ENCODE results near the gene ARAP3. TPM values are rescaled to one million over a fixed set of nuclear protein-coding genes. Genes with fewer than 3 reads are reported as not detected.

The ARAP3 gene
- total and polyA plus RNA-seq, 9 of the 15 experiments (the other 6 are each of a cell fraction or from before 2014, with no cell fraction given): 0.83 to 25.7 (median 6.4) TPM

DNA sequence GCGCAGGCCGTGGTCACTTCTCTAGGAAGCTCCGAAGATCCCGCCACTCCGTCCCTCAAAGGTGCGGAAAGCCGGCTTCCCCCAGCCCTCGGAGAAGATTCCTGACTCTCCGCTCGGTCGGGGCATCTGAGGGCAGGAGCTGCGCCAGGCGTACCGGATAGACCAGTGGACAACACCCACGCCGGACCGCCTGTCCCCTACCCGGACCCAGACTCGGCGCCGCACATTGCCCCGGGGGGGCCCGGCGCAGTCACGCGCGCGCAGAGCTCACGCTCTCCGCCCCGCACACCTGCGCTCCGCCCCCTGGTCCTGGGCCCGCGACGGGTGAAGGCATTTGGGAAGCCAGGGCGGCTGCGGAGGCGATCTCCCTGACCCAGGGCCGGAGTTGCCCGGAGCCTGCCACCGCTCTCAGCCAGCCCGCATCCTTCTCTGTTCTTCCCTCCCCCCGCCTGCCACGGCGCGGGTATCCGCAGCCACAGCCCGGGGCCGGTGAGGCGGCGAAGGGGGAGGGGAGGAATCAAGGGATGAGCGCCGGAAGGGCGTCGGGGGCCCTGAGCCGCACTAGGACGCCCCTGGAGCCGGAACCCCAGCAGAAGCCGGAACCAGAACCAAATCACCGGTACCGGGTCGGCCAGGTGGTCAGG, 44.8 kb downstream of the ARAP3 start (continued):
- TF ChIP-seq RBM14 (IDR thresholded peaks at IDR 0.05; ENCODE audit: borderline replicate concordance, insufficient read depth, low read depth, low read length) (peak; percentile 30; the same call in 1 of the 2 replicates), PATZ1 (CRISPR knock-in tag; IDR thresholded peaks at IDR 0.05; ENCODE audit: borderline replicate concordance) (no peak), ZFPM2 (CRISPR knock-in tag; IDR thresholded peaks at IDR 0.05) (no peak), SIN3B (IDR thresholded peaks at IDR 0.05; ENCODE audit: low read depth) (no peak), KLF16 (IDR thresholded peaks at IDR 0.05) (no peak), RAD21 (CRISPR knock-in tag; conservative IDR thresholded peaks at IDR 0.05 in 1 of 2, IDR thresholded peaks at IDR 0.05 in 1 of 2) (no peak), MCM7 (IDR thresholded peaks at IDR 0.05) (no peak), RERE (CRISPR knock-in tag; IDR thresholded peaks at IDR 0.05; ENCODE audit: borderline replicate concordance) (no peak), ZNF644 (tag; IDR thresholded peaks at IDR 0.05; ENCODE audit: low read depth) (no peak), KLF1 (tag; IDR thresholded peaks at IDR 0.05) (no peak), L3MBTL2 (IDR thresholded peaks at IDR 0.05) (peak; percentile 32), FOXK1 (CRISPR knock-in tag; IDR thresholded peaks at IDR 0.05; ENCODE audit: borderline replicate concordance) (peak; percentile 52; the same call in 1 of the 2 replicates), ZNF586 (CRISPR knock-in tag; conservative IDR thresholded peaks at IDR 0.05) (no peak), ARNT (IDR thresholded peaks at IDR 0.05) (no peak), ZNF324 (CRISPR knock-in tag; IDR thresholded peaks at IDR 0.05) (no peak)
- TF ChIP-seq, protein P1, sequence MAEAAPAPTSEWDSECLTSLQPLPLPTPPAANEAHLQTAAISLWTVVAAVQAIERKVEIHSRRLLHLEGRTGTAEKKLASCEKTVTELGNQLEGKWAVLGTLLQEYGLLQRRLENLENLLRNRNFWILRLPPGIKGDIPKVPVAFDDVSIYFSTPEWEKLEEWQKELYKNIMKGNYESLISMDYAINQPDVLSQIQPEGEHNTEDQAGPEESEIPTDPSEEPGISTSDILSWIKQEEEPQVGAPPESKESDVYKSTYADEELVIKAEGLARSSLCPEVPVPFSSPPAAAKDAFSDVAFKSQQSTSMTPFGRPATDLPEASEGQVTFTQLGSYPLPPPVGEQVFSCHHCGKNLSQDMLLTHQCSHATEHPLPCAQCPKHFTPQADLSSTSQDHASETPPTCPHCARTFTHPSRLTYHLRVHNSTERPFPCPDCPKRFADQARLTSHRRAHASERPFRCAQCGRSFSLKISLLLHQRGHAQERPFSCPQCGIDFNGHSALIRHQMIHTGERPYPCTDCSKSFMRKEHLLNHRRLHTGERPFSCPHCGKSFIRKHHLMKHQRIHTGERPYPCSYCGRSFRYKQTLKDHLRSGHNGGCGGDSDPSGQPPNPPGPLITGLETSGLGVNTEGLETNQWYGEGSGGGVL (CRISPR knock-in tag; IDR thresholded peaks at IDR 0.05): no peak
- TF ChIP-seq, protein P2, sequence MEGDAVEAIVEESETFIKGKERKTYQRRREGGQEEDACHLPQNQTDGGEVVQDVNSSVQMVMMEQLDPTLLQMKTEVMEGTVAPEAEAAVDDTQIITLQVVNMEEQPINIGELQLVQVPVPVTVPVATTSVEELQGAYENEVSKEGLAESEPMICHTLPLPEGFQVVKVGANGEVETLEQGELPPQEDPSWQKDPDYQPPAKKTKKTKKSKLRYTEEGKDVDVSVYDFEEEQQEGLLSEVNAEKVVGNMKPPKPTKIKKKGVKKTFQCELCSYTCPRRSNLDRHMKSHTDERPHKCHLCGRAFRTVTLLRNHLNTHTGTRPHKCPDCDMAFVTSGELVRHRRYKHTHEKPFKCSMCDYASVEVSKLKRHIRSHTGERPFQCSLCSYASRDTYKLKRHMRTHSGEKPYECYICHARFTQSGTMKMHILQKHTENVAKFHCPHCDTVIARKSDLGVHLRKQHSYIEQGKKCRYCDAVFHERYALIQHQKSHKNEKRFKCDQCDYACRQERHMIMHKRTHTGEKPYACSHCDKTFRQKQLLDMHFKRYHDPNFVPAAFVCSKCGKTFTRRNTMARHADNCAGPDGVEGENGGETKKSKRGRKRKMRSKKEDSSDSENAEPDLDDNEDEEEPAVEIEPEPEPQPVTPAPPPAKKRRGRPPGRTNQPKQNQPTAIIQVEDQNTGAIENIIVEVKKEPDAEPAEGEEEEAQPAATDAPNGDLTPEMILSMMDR (IDR thresholded peaks at IDR 0.05 in 2 of 3, conservative IDR thresholded peaks at IDR 0.05 in 1 of 3; ENCODE audit: insufficient read depth in 2 of 3, low read depth in 1 of 3, low read length in 3 of 3): no peak

All from K562 (cell line).